Prostate gland (tissue), 2 donors: ENCODE measurements around the gene PRRG2. TPM values are rescaled to one million over a fixed set of nuclear protein-coding genes. Genes with fewer than 3 reads are reported as not detected.
A peak's percentile ranks its signal among the peaks of the same experiment; 100 is the strongest.

ENCODE experiments used
- DNase-seq: peaks from one replicate; pipeline ENCODE4 v3.0.0-alpha.2; 2019; ENCODE audit warnings: low spot score
- H3K27ac ChIP-seq, 2 donors: fragments of 200-600 bp; sonication (generic); 2 replicates each; pipeline ENCODE4 v1.5.1; 2017 to 2019
- H3K27me3 ChIP-seq: fragments of 200-600 bp; sonication (generic); replicated peaks from 2 replicates; pipeline ENCODE4 v1.5.1; 2019; ENCODE audit not compliant: insufficient read depth
- H3K36me3 ChIP-seq, 2 donors: fragments of 200-600 bp; sonication (generic); 1 replicate in 1 of 2; 2 replicates in 1 of 2; pipeline versions ENCODE4 v1.5.1 to v1.8.1; 2017 to 2019
- H3K4me1 ChIP-seq: fragments of 200-600 bp; sonication (generic); replicated peaks from 2 replicates; pipeline ENCODE4 v1.5.1; 2019
- H3K4me3 ChIP-seq, 2 donors: fragments of 200-600 bp; sonication (generic); 2 replicates each; pipeline ENCODE4 v1.5.1; 2017 to 2019
- H3K9me3 ChIP-seq: fragments of 200-600 bp; sonication (generic); 2 replicates; pipeline ENCODE4 v1.5.1; 2017
- CTCF ChIP-seq, 4 experiments: fragments of 200-600 bp in 2 of 4; fragments of 450-650 bp in 2 of 4; sonication (generic) in 2 of 4; IDR thresholded peaks; 1 replicate in 3 of 4; 2 replicates in 1 of 4; pipeline ENCODE4 v1.5.1; 2016 to 2019; ENCODE audit warnings: antibody characterized with exemption in 4 of 4, mild to moderate bottlenecking in 2 of 4, moderate library complexity in 2 of 4
- POLR2A ChIP-seq: fragments of 450-650 bp; IDR thresholded peaks from one replicate; pipeline ENCODE4 v1.6.1; 2016; ENCODE audit warnings: antibody characterized with exemption, mild to moderate bottlenecking
- POLR2AphosphoS5 ChIP-seq: sonication (generic); formaldehyde crosslinking; IDR thresholded peaks from one replicate; pipeline ENCODE4 v1.6.1; 2017; ENCODE audit warnings: antibody characterized with exemption
- WGBS: methylation state at CpG from one replicate; pipeline ENCODE4 v1.1.5; 2018; 5-methylcytosine and 5-hydroxymethylcytosine counted together
- intact Hi-C: fragments of 100-400 bp; cut with DNase I; formaldehyde crosslinking; loops from one replicate; pipeline ENCODE4 v1.14.2; 2022
- total RNA-seq, 2 donors: library from RNA; depleted of rRNA; stranded (reverse); fragments of >200 nt; gene quantifications; one replicate each; pipeline ENCODE4 v1.1.0, GENCODE V29; 2016

Gene PRRG2
- total RNA-seq, 2 donors from 2014 or later = 8.1 to 22.5 TPM

DNA sequence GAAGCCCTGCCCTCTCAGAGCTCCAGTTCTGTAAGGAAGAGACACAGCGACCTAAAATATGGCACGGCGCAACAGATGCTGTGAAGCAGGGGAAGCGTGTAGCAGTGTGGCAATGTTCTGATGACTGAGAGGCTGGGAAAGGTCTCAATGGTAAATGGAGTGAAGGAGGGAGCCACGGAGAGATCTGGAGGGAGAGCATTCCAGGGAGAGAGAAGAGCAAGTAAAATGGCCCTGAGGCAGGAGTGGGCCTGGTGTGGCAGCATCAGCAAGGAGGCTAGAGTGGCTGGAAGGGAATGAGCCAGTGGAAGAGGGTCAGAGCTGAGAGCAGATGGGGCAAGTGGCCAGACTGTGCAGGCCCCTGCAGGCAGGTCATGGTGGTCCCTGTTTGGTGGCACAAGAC lies 37.0 kb upstream of the PRRG2 start:
- Histone ChIP-seq H3K36me3 (no peaks in the 10 kb centered on the region), H3K27ac (no peak overlapping the region), H3K4me1 (no peaks in the 10 kb centered on the region), H3K9me3 (no peaks in the 10 kb centered on the region), H3K27me3 (no peaks in the 10 kb centered on the region), H3K4me3 (no peak overlapping the region)
- DNase-seq = no peak
- intact Hi-C loops = no loop called here
- TF ChIP-seq POLR2A (no peak), POLR2AphosphoS5 (no peak)
- 77% methylated on average over 5 of the region's 5 CpGs for WGBS

- no peaks in the 10 kb centered on the region for H3K36me3 ChIP-seq
- TF ChIP-seq POLR2AphosphoS5 (peak; percentile 87), POLR2A (no peak), CTCF (IDR thresholded peaks at IDR 0.05) (peak; percentile 65 to 93 (median 91))
- H3K4me1 ChIP-seq = no peaks in the 10 kb centered on the region
- H3K27ac ChIP-seq = no peak overlapping the region
- no peaks in the 10 kb centered on the region for H3K9me3 ChIP-seq
- H3K4me3 ChIP-seq = no peak overlapping the region
- 12% methylated on average over 9 of the region's 9 CpGs for WGBS
- DNase-seq = peak; percentile 86
- no peaks in the 10 kb centered on the region for H3K27me3 ChIP-seq
- intact Hi-C loops = loop anchor here (1.0 to 2.0 kb wide), 2 partner anchors 41 to 44 kb away; no protein-coding TSS in a partner anchor
Measured at GRCh38 chr19:49546825-49547565, 34.1 kb upstream of the PRRG2 start.

DNA sequence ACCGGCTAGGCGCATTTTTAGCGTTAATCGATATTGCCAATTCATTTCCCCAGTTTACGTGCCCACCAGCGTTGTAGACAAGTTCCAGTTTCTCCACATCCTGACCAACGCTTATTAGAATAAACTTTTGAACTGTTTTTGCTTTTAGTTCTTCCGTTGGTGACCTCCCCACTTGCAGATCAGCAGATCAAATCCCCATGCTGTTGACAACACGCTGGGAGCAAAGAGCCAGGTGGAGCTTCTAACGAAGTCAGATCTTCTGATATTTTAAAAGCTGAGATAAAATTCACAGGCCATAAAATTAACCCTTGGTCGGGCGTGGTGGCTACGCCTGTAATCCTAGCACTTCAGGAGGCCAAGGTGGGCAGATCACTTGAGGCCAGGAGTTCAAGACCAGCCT lies 32.1 kb upstream of the PRRG2 start:
- intact Hi-C loops = no loop called here
- Histone ChIP-seq H3K9me3 (no peaks in the 10 kb centered on the region), H3K4me1 (no peaks in the 10 kb centered on the region), H3K4me3 (no peak overlapping the region), H3K27me3 (no peaks in the 10 kb centered on the region), H3K36me3 (no peaks in the 10 kb centered on the region), H3K27ac (no peak overlapping the region)
- 64% methylated on average over 13 of the region's 13 CpGs for WGBS
- TF ChIP-seq POLR2AphosphoS5 (no peak), CTCF (IDR thresholded peaks at IDR 0.05) (no peak), POLR2A (no peak)
- no peak for DNase-seq

- Histone ChIP-seq H3K36me3 (peaks cover 0 to 2% of the 10 kb centered on the region in 2 donors), H3K4me1 (no peaks in the 10 kb centered on the region), H3K4me3 (no peak overlapping the region), H3K27me3 (no peaks in the 10 kb centered on the region), H3K27ac (no peak overlapping the region), H3K9me3 (no peaks in the 10 kb centered on the region)
- WGBS = 93% methylated on average over 7 of the region's 7 CpGs
- no peak for TF ChIP-seq CTCF (IDR thresholded peaks at IDR 0.05)
- no peak for TF ChIP-seq POLR2A
- TF ChIP-seq POLR2AphosphoS5 = no peak
- intact Hi-C loops = no loop called here
- no peak for DNase-seq
Measured at GRCh38 chr19:49551531-49551930, 29.6 kb upstream of the PRRG2 start.

DNA sequence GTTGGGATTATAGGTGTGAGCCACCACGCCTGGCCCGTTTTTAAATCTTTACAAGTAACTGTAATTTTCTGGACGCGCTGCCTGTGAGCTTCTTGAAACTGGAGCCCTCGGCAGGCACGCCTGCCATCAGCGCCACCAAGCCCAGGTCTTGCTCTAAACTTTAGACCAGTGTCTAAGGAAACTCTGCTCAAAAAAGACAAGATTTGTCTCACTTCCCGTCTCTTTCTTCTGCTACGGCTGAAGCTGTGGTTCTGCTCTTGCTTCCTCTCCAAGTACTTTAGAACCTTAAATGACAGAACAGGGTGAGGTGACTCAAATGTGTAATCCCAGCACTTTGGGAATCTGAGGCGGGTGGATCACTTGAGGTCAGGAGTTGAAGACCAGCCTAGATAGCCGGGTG lies 28.4 kb upstream of the PRRG2 start:
- intact Hi-C loops = no loop called here
- H3K27ac ChIP-seq = no peak overlapping the region
- TF ChIP-seq POLR2A (no peak), CTCF (IDR thresholded peaks at IDR 0.05) (no peak)
- no peak overlapping the region for H3K4me3 ChIP-seq
- no peaks in the 10 kb centered on the region for H3K9me3 ChIP-seq
- 86% methylated on average over 11 of the region's 11 CpGs for WGBS
- H3K4me1 ChIP-seq = no peaks in the 10 kb centered on the region
- DNase-seq = no peak
- peaks cover 8 to 10% of the 10 kb centered on the region in 2 donors for H3K36me3 ChIP-seq
- no peaks in the 10 kb centered on the region for H3K27me3 ChIP-seq
